Osteocyte (in vitro differentiated cells): ENCODE measurements around the gene NINJ1. TPM values are rescaled to one million over a fixed set of nuclear protein-coding genes. Genes with fewer than 3 reads are reported as not detected.

Source experiments
- DNase-seq: peaks from one replicate; pipeline ENCODE4 v3.0.0; 2021; ENCODE audit warnings: mixed read lengths; ENCODE audit not compliant: unreplicated experiment; ENCODE audit errors: extremely low spot score
- H3K27ac Mint-ChIP-seq: one replicate; pipeline ENCODE4 v1.8.0; 2021; ENCODE audit warnings: mild to moderate bottlenecking, mixed read lengths; ENCODE audit not compliant: unreplicated experiment
- H3K27me3 Mint-ChIP-seq: one replicate; pipeline ENCODE4 v1.8.0; 2021; ENCODE audit warnings: mixed read lengths; ENCODE audit not compliant: unreplicated experiment
- H3K36me3 Mint-ChIP-seq: one replicate; pipeline ENCODE4 v1.8.0; 2021; ENCODE audit warnings: mixed read lengths; ENCODE audit not compliant: unreplicated experiment
- H3K4me1 Mint-ChIP-seq: one replicate; pipeline ENCODE4 v1.8.0; 2021; ENCODE audit warnings: mixed read lengths; ENCODE audit not compliant: unreplicated experiment
- H3K4me3 Mint-ChIP-seq: one replicate; pipeline ENCODE4 v1.8.0; 2021; ENCODE audit warnings: mild to moderate bottlenecking, moderate library complexity, mixed read lengths; ENCODE audit not compliant: unreplicated experiment
- H3K9me3 Mint-ChIP-seq: one replicate; pipeline ENCODE4 v1.8.0; 2021; ENCODE audit warnings: mixed read lengths; ENCODE audit not compliant: unreplicated experiment
- CTCF ChIP-seq: fragments of 200-600 bp; sonication (generic); IDR thresholded peaks from 2 replicates; pipeline ENCODE4 v1.5.0; 2021; ENCODE audit warnings: antibody characterized with exemption, mild to moderate bottlenecking, moderate library complexity
- total RNA-seq: library from RNA; stranded (reverse); gene quantifications from 2 replicates; pipeline ENCODE4 v1.2.1, GENCODE V29; 2021

NINJ1 gene
- total RNA-seq, 1 donor from 2014 or later: 32.9 TPM

GRCh38 chr9:93095205-93096130 lies 38.6 kb downstream of the NINJ1 start:
- peak; percentile 100 for DNase-seq
- peak overlapping the region; percentile 70 for H3K4me3 Mint-ChIP-seq
- H3K36me3 Mint-ChIP-seq: peaks cover 2% of the 10 kb centered on the region
- H3K27me3 Mint-ChIP-seq: no peaks in the 10 kb centered on the region
- no peak for TF ChIP-seq CTCF
- H3K27ac Mint-ChIP-seq: peak overlapping the region; percentile 94
- H3K4me1 Mint-ChIP-seq: peaks cover 40% of the 10 kb centered on the region
- H3K9me3 Mint-ChIP-seq: peaks cover 5% of the 10 kb centered on the region

DNA sequence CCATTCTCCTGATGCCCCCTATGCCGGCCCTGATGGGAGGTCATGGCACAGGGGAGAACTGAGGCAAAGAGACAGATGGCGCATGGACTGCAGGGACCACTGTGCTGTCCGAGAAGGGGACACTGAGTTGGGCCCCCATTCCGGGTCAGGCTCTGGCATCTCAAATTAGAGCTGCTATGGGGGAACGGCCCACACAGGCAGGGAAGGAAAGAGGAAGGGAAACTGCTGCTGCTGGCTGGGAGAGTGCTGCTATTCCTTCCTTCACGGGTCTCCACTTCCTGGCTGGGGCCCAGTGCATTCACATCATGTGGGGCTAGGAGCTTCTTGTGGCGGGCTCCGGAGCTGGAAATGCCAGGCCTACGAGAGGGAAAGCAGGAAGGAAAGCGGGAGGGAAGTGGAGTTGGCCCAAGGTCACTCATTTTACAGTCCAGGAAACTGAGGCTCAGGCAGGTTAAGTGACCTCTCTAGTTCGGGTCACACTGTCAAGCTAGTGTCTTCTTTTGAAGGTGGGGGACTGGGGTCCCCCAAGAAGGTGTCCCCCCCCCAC lies 39.3 kb downstream of the NINJ1 start:
- TF ChIP-seq CTCF: no peak
- no peak for DNase-seq
- Mint-ChIP-seq H3K4me3 (peak overlapping the region; percentile 70), H3K9me3 (peaks cover 5% of the 10 kb centered on the region), H3K27ac (peak overlapping the region; percentile 94), H3K36me3 (peaks cover 2% of the 10 kb centered on the region), H3K27me3 (no peaks in the 10 kb centered on the region), H3K4me1 (peaks cover 39% of the 10 kb centered on the region)

GRCh38 chr9:93093877-93094657 lies 40.0 kb downstream of the NINJ1 start:
- peaks cover 2% of the 10 kb centered on the region for H3K36me3 Mint-ChIP-seq
- peaks cover 5% of the 10 kb centered on the region for H3K9me3 Mint-ChIP-seq
- peaks cover 34% of the 10 kb centered on the region for H3K4me1 Mint-ChIP-seq
- no peaks in the 10 kb centered on the region for H3K27me3 Mint-ChIP-seq
- H3K4me3 Mint-ChIP-seq: peak overlapping the region; percentile 70
- H3K27ac Mint-ChIP-seq: peak overlapping the region; percentile 94
- DNase-seq: no peak
- TF ChIP-seq CTCF: no peak

DNA sequence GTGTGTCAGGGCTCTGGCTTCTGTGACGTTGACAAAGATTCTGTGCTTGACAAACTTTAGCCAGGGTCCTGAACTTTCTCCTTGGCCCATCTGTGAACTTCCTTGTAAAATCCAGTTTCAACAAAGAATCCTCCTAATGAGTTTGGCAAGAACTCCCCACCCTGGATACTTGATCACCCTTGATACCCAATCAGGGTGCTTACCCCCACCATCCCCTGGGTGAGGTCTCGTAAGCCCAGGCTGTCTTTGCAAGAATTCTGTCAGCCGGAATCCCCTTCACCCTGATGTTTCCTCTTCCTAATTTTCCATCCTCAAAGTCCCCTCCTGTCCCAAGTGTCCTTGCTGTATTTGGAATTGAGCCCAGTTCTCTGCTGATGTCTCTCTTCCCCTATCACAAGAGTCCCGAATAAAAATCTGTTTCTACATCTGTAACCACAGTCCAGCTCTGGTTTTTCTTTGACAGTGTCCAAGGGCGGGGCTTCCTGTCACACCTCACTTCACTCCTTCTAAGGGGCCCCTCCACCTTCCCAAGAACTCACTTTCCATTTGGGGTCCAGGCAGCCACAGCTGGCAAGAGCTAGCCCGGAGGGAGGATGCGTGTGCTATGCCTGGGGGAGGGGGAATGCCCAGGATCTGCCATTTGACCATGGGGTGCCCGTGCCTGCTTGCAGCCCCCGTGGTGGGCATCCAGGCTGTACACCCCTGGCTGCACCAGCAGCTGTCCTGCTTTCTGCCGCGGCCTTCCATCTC lies 40.7 kb downstream of the NINJ1 start:
- H3K4me3 Mint-ChIP-seq: no peak overlapping the region
- peak; percentile 34 for DNase-seq
- peaks cover 5% of the 10 kb centered on the region for H3K9me3 Mint-ChIP-seq
- H3K27me3 Mint-ChIP-seq: no peaks in the 10 kb centered on the region
- peaks cover 2% of the 10 kb centered on the region for H3K36me3 Mint-ChIP-seq
- TF ChIP-seq CTCF: no peak
- peak overlapping the region; percentile 12 for H3K27ac Mint-ChIP-seq
- H3K4me1 Mint-ChIP-seq: peaks cover 27% of the 10 kb centered on the region
